CD14-positive monocyte (primary cell): ENCODE results near the gene PTPN7. TPM values are rescaled to one million over a fixed set of nuclear protein-coding genes. Genes with fewer than 3 reads are reported as not detected.

ENCODE experiments used
- DNase-seq, 3 donors: peaks; one replicate each; pipeline ENCODE4 v3.0.0-alpha.2; 2011 to 2022
- H2AFZ ChIP-seq: 2 replicates; pipeline ENCODE4 v1.6.0; 2012; ENCODE audit warnings: mild to moderate bottlenecking, low read depth, low read length, inconsistent platforms; ENCODE audit not compliant: insufficient read depth, poor library complexity, severe bottlenecking
- H3K27ac ChIP-seq, 2 donors: 1 replicate in 1 of 2; 2 replicates in 1 of 2; pipeline ENCODE4 v1.5.1; 2012 to 2013; ENCODE audit warnings: low read length in 2 of 2, control low read depth in 1 of 2, inconsistent platforms in 1 of 2, low read depth in 1 of 2, mild to moderate bottlenecking in 1 of 2
- H3K27me3 ChIP-seq, 2 donors: one replicate each; pipeline versions ENCODE4 v1.6.0 to v1.6.1; 2011 to 2013; ENCODE audit warnings: low read length in 2 of 2; ENCODE audit not compliant: control insufficient read depth in 2 of 2, insufficient read depth in 2 of 2
- H3K36me3 ChIP-seq, 2 donors: replicated peaks in 1 of 2; 1 replicate in 1 of 2; 2 replicates in 1 of 2; pipeline versions ENCODE4 v1.5.1 to v1.6.1; 2012 to 2013; ENCODE audit warnings: low read length in 2 of 2, control low read depth in 1 of 2, inconsistent platforms in 1 of 2, mild to moderate bottlenecking in 1 of 2; ENCODE audit not compliant: insufficient read depth in 2 of 2, control insufficient read depth in 1 of 2
- H3K4me1 ChIP-seq, 2 donors: 1 replicate in 1 of 2; 2 replicates in 1 of 2; pipeline versions ENCODE4 v1.5.1 to v1.6.1; 2012 to 2013; ENCODE audit warnings: low read length in 2 of 2, control low read depth in 1 of 2, inconsistent platforms in 1 of 2, mild to moderate bottlenecking in 1 of 2, moderate library complexity in 1 of 2; ENCODE audit not compliant: insufficient read depth in 2 of 2, control insufficient read depth in 1 of 2
- H3K4me2 ChIP-seq: replicated peaks from 2 replicates; pipeline ENCODE3; 2012; ENCODE audit warnings: low read length, moderate library complexity, mild to moderate bottlenecking; ENCODE audit not compliant: poor library complexity, severe bottlenecking; ENCODE audit errors: extremely low read depth
- H3K4me3 ChIP-seq, 3 experiments: fragments of 200-600 bp in 1 of 3; sonication (generic) in 1 of 3; replicated peaks in 1 of 3; 1 replicate in 2 of 3; 2 replicates in 1 of 3; pipeline ENCODE4 v1.5.1; 2011 to 2013; ENCODE audit warnings: low read length in 3 of 3, mild to moderate bottlenecking in 3 of 3, control low read depth in 2 of 3, low read depth in 2 of 3, inconsistent platforms in 1 of 3, moderate library complexity in 1 of 3
- H3K79me2 ChIP-seq: 2 replicates; pipeline ENCODE4 v1.6.0; 2012; ENCODE audit warnings: mild to moderate bottlenecking, control low read depth, inconsistent platforms, low read length, moderate library complexity; ENCODE audit not compliant: insufficient read depth
- H3K9ac ChIP-seq: 2 replicates; pipeline ENCODE4 v1.6.0; 2017; ENCODE audit warnings: low read length, mild to moderate bottlenecking; ENCODE audit not compliant: insufficient read depth, poor library complexity, severe bottlenecking
- H3K9me3 ChIP-seq, 2 donors: replicated peaks in 1 of 2; 1 replicate in 1 of 2; 2 replicates in 1 of 2; pipeline versions ENCODE4 v1.5.1 to v1.6.1; 2012 to 2013; ENCODE audit warnings: low read length in 2 of 2, control low read depth in 1 of 2; ENCODE audit not compliant: control insufficient read depth in 1 of 2, insufficient read depth in 1 of 2
- H4K20me1 ChIP-seq: 2 replicates; pipeline ENCODE4 v1.6.0; 2012; ENCODE audit warnings: mild to moderate bottlenecking, low read length, control low read depth, moderate library complexity; ENCODE audit not compliant: insufficient read depth
- H3K27ac Mint-ChIP-seq, 7 donors: one replicate each; pipeline ENCODE4 v1.8.0; 2020; ENCODE audit warnings: mild to moderate bottlenecking in 7 of 7, mixed read lengths in 7 of 7, moderate library complexity in 6 of 7, inconsistent platforms in 2 of 7
- H3K27me3 Mint-ChIP-seq, 3 donors: one replicate each; pipeline ENCODE4 v1.8.0; 2021 to 2022; ENCODE audit warnings: low read depth in 3 of 3, mild to moderate bottlenecking in 3 of 3, mixed read lengths in 3 of 3, moderate library complexity in 3 of 3, inconsistent platforms in 1 of 3
- H3K36me3 Mint-ChIP-seq, 2 donors: one replicate each; pipeline ENCODE4 v1.8.0; 2020; ENCODE audit warnings: mixed read lengths in 2 of 2, inconsistent platforms in 1 of 2, mild to moderate bottlenecking in 1 of 2
- H3K4me1 Mint-ChIP-seq: one replicate; pipeline ENCODE4 v1.8.0; 2020; ENCODE audit warnings: mild to moderate bottlenecking, mixed read lengths
- H3K4me3 Mint-ChIP-seq, 2 donors: one replicate each; pipeline ENCODE4 v1.8.0; 2020; ENCODE audit warnings: mild to moderate bottlenecking in 2 of 2, mixed read lengths in 2 of 2, moderate library complexity in 1 of 2
- H3K9me3 Mint-ChIP-seq, 7 donors: one replicate each; pipeline ENCODE4 v1.8.0; 2020 to 2022; ENCODE audit warnings: mixed read lengths in 7 of 7, mild to moderate bottlenecking in 6 of 7, moderate library complexity in 6 of 7, inconsistent platforms in 2 of 7
- WGBS: methylation state at CpG from one replicate; pipeline ENCODE4 v1.1.5; 2013; ENCODE audit warnings: missing lambda C conversion rate; ENCODE audit not compliant: insufficient coverage; 5-methylcytosine and 5-hydroxymethylcytosine counted together
- intact Hi-C, 2 donors: fragments of 100-400 bp; cut with micrococcal nuclease; formaldehyde crosslinking; loops; one replicate each; pipeline versions ENCODE4 v1.15.0 to v1.15.1; 2023
- polyA plus RNA-seq, 3 donors: library from polyadenylated mRNA; depleted of rRNA in 1 of 3; unstranded in 2 of 3; stranded (reverse) in 1 of 3; fragments of 300-500 nt in 2 of 3; fragments of >200 nt in 1 of 3; fragmentation: Illumina TruSeq in 2 of 3; gene quantifications; 1 replicate in 2 of 3; 2 replicates in 1 of 3; pipeline ENCODE4 v1.2.3, GENCODE V29; 2012 to 2021
- TF ChIP-seq, protein P1 (sequence below): fragments of 200-600 bp; IDR thresholded peaks from one replicate; pipeline ENCODE4 v1.8.0; 2022; ENCODE audit warnings: antibody characterized with exemption, mild to moderate bottlenecking

Gene PTPN7
- polyA plus RNA-seq, 3 donors: 4.0 to 18.8 (median 8.3) TPM

DNA sequence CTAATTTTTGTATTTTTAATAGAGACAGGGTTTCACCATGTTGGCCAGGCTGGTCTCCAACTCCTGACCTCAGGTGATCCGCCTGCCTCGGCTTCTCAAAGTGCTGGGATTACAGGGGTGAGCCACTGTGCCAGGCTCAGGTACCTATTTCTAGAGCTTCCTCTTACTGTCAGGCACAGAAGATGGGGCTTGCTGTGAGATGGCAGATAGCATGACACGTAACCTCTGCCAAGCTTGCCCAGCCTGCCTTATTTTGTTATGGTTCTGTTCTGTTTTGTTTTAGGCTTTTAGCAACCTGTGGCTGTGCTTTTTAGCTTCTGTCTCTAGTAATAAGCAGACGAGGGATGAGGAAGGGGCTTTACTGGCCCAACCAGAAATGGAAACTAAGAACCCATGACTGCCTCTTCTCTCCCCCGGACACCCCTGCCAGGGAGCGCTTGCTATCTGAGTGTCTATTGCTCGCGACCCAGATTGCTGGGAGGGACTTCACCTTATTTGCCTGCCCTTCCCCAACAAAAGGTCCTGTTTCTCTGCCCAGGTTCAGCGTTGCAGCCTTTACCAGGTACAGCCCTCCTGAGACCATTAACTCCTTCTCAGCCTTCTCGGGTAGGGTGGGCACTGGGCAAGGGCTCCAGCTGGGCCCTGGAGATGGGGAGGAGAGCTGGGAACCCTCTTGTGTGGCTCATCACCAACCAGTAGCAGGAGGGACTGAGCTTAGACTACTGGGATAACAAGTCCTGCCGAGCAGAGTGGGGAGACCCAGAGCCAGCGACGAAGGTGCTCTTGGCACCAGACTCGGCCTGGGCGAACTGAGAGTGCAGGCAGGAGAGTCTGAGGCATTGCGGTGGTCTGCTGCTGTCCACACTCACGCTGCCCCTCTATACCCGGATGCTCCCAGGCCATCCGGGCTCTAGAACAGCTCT, 19.7 kb upstream of the PTPN7 start:
- no peaks in the 10 kb centered on the region for H3K9me3 ChIP-seq

More for the DNA sequence above, 19.7 kb upstream of the PTPN7 start:
- no peak overlapping the region for H3K9ac ChIP-seq
- no peaks in the 10 kb centered on the region for H4K20me1 ChIP-seq
- no peaks in the 10 kb centered on the region for H3K36me3 Mint-ChIP-seq
- TF ChIP-seq, protein P1, sequence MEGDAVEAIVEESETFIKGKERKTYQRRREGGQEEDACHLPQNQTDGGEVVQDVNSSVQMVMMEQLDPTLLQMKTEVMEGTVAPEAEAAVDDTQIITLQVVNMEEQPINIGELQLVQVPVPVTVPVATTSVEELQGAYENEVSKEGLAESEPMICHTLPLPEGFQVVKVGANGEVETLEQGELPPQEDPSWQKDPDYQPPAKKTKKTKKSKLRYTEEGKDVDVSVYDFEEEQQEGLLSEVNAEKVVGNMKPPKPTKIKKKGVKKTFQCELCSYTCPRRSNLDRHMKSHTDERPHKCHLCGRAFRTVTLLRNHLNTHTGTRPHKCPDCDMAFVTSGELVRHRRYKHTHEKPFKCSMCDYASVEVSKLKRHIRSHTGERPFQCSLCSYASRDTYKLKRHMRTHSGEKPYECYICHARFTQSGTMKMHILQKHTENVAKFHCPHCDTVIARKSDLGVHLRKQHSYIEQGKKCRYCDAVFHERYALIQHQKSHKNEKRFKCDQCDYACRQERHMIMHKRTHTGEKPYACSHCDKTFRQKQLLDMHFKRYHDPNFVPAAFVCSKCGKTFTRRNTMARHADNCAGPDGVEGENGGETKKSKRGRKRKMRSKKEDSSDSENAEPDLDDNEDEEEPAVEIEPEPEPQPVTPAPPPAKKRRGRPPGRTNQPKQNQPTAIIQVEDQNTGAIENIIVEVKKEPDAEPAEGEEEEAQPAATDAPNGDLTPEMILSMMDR: no peak
- no peak for DNase-seq
- WGBS: 91% methylated on average over 14 of the region's 19 CpGs
- H3K4me3 Mint-ChIP-seq: no peak overlapping the region
- H3K4me3 ChIP-seq: no peak overlapping the region
- no peaks in the 10 kb centered on the region for H3K4me1 ChIP-seq
- no peaks in the 10 kb centered on the region for H3K36me3 ChIP-seq
- H3K27ac Mint-ChIP-seq: no peak overlapping the region
- H3K79me2 ChIP-seq: no peaks in the 10 kb centered on the region
- peaks cover 2% of the 10 kb centered on the region for H3K4me1 Mint-ChIP-seq
- H3K27me3 Mint-ChIP-seq: peaks cover 6 to 18% (median 10%) of the 10 kb centered on the region in 3 donors
- no peaks in the 10 kb centered on the region for H3K27me3 ChIP-seq
- intact Hi-C loops: loop anchor here in 1 of 2 donors (10.0 kb wide), 1 partner anchor 135 kb away; no protein-coding TSS in a partner anchor
- no peaks in the 10 kb centered on the region for H3K9me3 Mint-ChIP-seq
- H3K27ac ChIP-seq: no peak overlapping the region
- no peak overlapping the region for H3K4me2 ChIP-seq
- H2AFZ ChIP-seq: no peak overlapping the region
